GM23338 (cell line): Measurements from ENCODE around the gene CHRNA5. TPM values are rescaled to one million over a fixed set of nuclear protein-coding genes. Genes with fewer than 3 reads are reported as not detected.

ENCODE experiments used
- ATAC-seq: fragments of 200-7000 bp; cut with Tn5 transposase; 3 replicates; pipeline ENCODE4 v1.9.1; 2020
- DNase-seq: peaks from one replicate; pipeline ENCODE4 v3.0.0-alpha.2; 2015; ENCODE audit warnings: low spot score
- H2AFZ ChIP-seq: fragments of 200-600 bp; sonication (generic); 2 replicates; pipeline ENCODE4 v1.8.0; 2016; ENCODE audit warnings: antibody characterized with exemption, mild to moderate bottlenecking, moderate library complexity
- H3F3A ChIP-seq: fragments of 200-600 bp; sonication (generic); replicated peaks from 2 replicates; pipeline ENCODE4 v1.8.0; 2017; ENCODE audit warnings: antibody characterized with exemption, mixed run types, low read depth
- H3K27ac ChIP-seq: fragments of 200-600 bp; sonication (generic); 2 replicates; pipeline ENCODE4 v1.6.1; 2016; ENCODE audit warnings: low read depth
- H3K27me3 ChIP-seq: fragments of 200-600 bp; sonication (generic); 2 replicates; pipeline ENCODE4 v1.8.0; 2016; ENCODE audit warnings: mild to moderate bottlenecking, mixed run types, moderate library complexity; ENCODE audit not compliant: insufficient read depth
- H3K36me3 ChIP-seq: fragments of 200-600 bp; sonication (generic); 2 replicates; pipeline ENCODE4 v1.8.0; 2016; ENCODE audit warnings: mild to moderate bottlenecking; ENCODE audit not compliant: insufficient read depth
- H3K4me1 ChIP-seq: fragments of 200-600 bp; sonication (generic); 2 replicates; pipeline ENCODE4 v1.8.0; 2016; ENCODE audit warnings: mild to moderate bottlenecking, moderate library complexity; ENCODE audit not compliant: insufficient read depth
- H3K4me2 ChIP-seq: fragments of 200-600 bp; sonication (generic); 2 replicates; pipeline ENCODE4 v1.7.1; 2017; ENCODE audit warnings: mixed run types
- H3K4me3 ChIP-seq: fragments of 200-600 bp; sonication (generic); 2 replicates; pipeline ENCODE4 v1.6.1; 2016; ENCODE audit warnings: mixed run types
- H3K79me2 ChIP-seq: fragments of 200-600 bp; sonication (generic); replicated peaks from 2 replicates; pipeline ENCODE4 v1.8.0; 2017; ENCODE audit warnings: mild to moderate bottlenecking; ENCODE audit not compliant: insufficient read depth
- H3K9me2 ChIP-seq: fragments of 200-600 bp; sonication (generic); 2 replicates; pipeline ENCODE4 v1.8.0; 2017; ENCODE audit not compliant: insufficient read depth
- H4K20me1 ChIP-seq: fragments of 200-600 bp; sonication (generic); replicated peaks from 2 replicates; pipeline ENCODE4 v1.8.0; 2017; ENCODE audit warnings: mild to moderate bottlenecking; ENCODE audit not compliant: insufficient read depth
- H3K27ac Mint-ChIP-seq: 2 replicates; pipeline ENCODE4 v1.8.0; 2020; ENCODE audit warnings: inconsistent platforms, mild to moderate bottlenecking, moderate library complexity, mixed read lengths
- H3K27me3 Mint-ChIP-seq: 3 replicates; pipeline ENCODE4 v1.8.0; 2022; ENCODE audit warnings: low read depth, mild to moderate bottlenecking, moderate library complexity, mixed read lengths, inconsistent platforms; ENCODE audit not compliant: insufficient read depth, poor library complexity
- H3K36me3 Mint-ChIP-seq: 3 replicates; pipeline ENCODE4 v1.8.0; 2021; ENCODE audit warnings: low read depth, mild to moderate bottlenecking, inconsistent platforms, moderate library complexity, mixed read lengths
- H3K4me1 Mint-ChIP-seq: 3 replicates; pipeline ENCODE4 v1.8.0; 2020; ENCODE audit warnings: mild to moderate bottlenecking, inconsistent platforms, mixed read lengths
- H3K4me3 Mint-ChIP-seq: 3 replicates; pipeline ENCODE4 v1.8.0; 2021; ENCODE audit warnings: moderate library complexity, mild to moderate bottlenecking, inconsistent platforms, mixed read lengths
- H3K9me3 Mint-ChIP-seq: 3 replicates; pipeline ENCODE4 v1.8.0; 2020; ENCODE audit warnings: moderate library complexity, mild to moderate bottlenecking, inconsistent platforms, mixed read lengths
- CTCF ChIP-seq, 2 experiments: fragments of 200-600 bp in 1 of 2; sonication (generic) in 1 of 2; conservative IDR thresholded peaks; 2 replicates each; pipeline versions ENCODE4 v1.5.1 to v1.6.1; 2016 to 2017; ENCODE audit warnings: antibody characterized with exemption in 2 of 2, low read depth in 2 of 2, mild to moderate bottlenecking in 2 of 2, moderate library complexity in 1 of 2
- ETS1 ChIP-seq: IDR thresholded peaks from 2 replicates; pipeline ENCODE4 v1.6.1; 2016; ENCODE audit warnings: antibody characterized with exemption
- EZH2 ChIP-seq: fragments of 200-600 bp; sonication (generic); IDR thresholded peaks from one replicate; pipeline ENCODE4 v1.8.0; 2017; ENCODE audit warnings: antibody characterized with exemption, mild to moderate bottlenecking, low read depth; ENCODE audit not compliant: unreplicated experiment
- POLR2AphosphoS5 ChIP-seq: IDR thresholded peaks from 2 replicates; pipeline ENCODE4 v1.6.1; 2016; ENCODE audit warnings: antibody characterized with exemption, low read depth
- REST ChIP-seq: IDR thresholded peaks from one replicate; pipeline ENCODE4 v1.6.1; 2018; ENCODE audit warnings: antibody characterized with exemption; ENCODE audit not compliant: unreplicated experiment
- ZNF114 ChIP-seq: fragments of 250-450 bp; sonication (Bioruptor Pico); IDR thresholded peaks from 2 replicates; pipeline ENCODE4 v1.5.0; 2020; ENCODE audit warnings: mild to moderate bottlenecking, moderate library complexity
- ZNF331 ChIP-seq: fragments of 250-450 bp; sonication (Bioruptor Pico); IDR thresholded peaks from 2 replicates; pipeline ENCODE4 v1.5.0; 2020; ENCODE audit warnings: low read depth, mild to moderate bottlenecking, moderate library complexity
- polyA plus RNA-seq: library from polyadenylated mRNA; unstranded; fragments of >200 nt; fragmentation: Nextera tagmentation; extraction: Ambion mirVana; gene quantifications from 2 replicates; pipeline ENCODE4 v1.2.1, GENCODE V29; 2016
- total RNA-seq: library from RNA; depleted of rRNA; stranded (reverse); fragments of >200 nt; shearing (Covaris generic); gene quantifications from 2 replicates; pipeline ENCODE4 v1.2.3, GENCODE V29; 2014

CHRNA5 gene
- total and polyA plus RNA-seq, 2 experiments from 2014 or later: 19.6 to 23.3 TPM

DNA sequence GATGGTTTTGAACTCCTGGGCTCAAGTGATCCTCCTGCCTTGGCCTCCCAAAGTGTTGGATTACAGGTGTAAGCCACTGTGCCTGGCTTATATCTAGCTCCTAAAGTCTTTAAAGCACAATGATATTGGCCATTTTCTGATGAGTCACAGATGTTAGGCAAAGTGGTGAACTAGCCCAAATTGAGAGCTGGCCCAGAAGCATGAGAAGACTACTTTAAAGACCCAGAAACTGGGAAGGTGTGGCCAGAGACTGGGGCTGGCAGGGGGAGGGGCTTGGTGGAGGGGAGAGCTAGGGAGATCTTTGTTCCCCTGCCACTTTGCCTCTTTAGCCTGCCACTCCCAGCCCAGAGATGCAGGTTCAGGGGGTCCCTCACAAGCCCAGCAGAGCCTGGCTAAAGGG, 33.9 kb downstream of the CHRNA5 start:
- H3K4me3 Mint-ChIP-seq: no peak overlapping the region

More for the DNA sequence above, 33.9 kb downstream of the CHRNA5 start:
- TF ChIP-seq POLR2AphosphoS5: no peak
- TF ChIP-seq ETS1: no peak
- no peak for TF ChIP-seq EZH2
- TF ChIP-seq ZNF331 (CRISPR knock-in tag): no peak
- no peak for TF ChIP-seq REST
- no peak for TF ChIP-seq ZNF114 (CRISPR knock-in tag)
- TF ChIP-seq CTCF (conservative IDR thresholded peaks at IDR 0.05; ENCODE audit: low read depth in 2 of 2): no peak
- peaks cover under 1% of the 10 kb centered on the region; the same call in 1 of the 2 replicates for H3K36me3 ChIP-seq
- no peaks in the 10 kb centered on the region for H3K4me1 ChIP-seq
- H3K27ac ChIP-seq: no peak overlapping the region
- no peaks in the 10 kb centered on the region; the same call in 1 of the 2 replicates for H4K20me1 ChIP-seq
- H3K9me2 ChIP-seq: no peaks in the 10 kb centered on the region
- no peaks in the 10 kb centered on the region for H3F3A ChIP-seq
- Mint-ChIP-seq H3K4me1 (no peaks in the 10 kb centered on the region), H3K36me3 (peaks cover 27% of the 10 kb centered on the region), H3K9me3 (peaks cover 11% of the 10 kb centered on the region), H3K27me3 (no peaks in the 10 kb centered on the region), H3K27ac (no peak overlapping the region)
- ATAC-seq: peak; percentile 35; the same call in 1 of the 3 replicates
- no peak overlapping the region for H3K4me2 ChIP-seq
- no peak overlapping the region for H3K4me3 ChIP-seq
- H3K27me3 ChIP-seq: no peaks in the 10 kb centered on the region
- peak; percentile 22 for DNase-seq
- H2AFZ ChIP-seq: no peak overlapping the region
- no peaks in the 10 kb centered on the region for H3K79me2 ChIP-seq
